ENCODE measurements around the gene NRF1.

Gene NRF1

DNA sequence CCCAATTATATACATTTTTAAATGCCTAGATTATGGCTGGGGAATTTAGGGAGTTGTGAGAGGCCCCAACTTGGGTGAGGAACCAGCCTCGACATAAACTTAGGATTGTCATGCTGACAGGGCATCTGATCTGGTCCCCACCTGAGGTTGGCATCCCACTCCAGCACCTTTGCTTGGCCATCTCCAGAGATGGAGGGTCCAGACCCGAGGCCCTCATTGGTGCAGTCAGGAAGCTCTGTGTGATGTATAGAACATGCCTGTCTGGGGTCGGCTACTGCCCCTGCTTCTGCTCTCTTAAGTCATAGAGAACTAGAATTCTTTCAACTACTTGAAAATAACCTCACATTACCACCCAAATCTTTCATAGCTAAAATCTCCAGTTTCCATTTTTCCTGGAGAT, 153.8 kb downstream of the NRF1 start:
- H3K36me3 ChIP-seq (ENCODE audit: control insufficient read depth, insufficient read depth, low read length, severe bottlenecking): no peaks in the 10 kb centered on the region
- no peaks in the 10 kb centered on the region for H3K4me1 ChIP-seq (ENCODE audit: control insufficient read depth, insufficient read depth, low read length)
- no peak overlapping the region for H3K9ac ChIP-seq (ENCODE audit: low read length)
- H3K27me3 ChIP-seq (replicated peaks; ENCODE audit: control insufficient read depth, insufficient read depth, low read length): peaks cover 23% of the 10 kb centered on the region
- no peak for DNase-seq (ENCODE audit: low read depth)
- no peak overlapping the region for H3K4me3 ChIP-seq (ENCODE audit: low read length)
- no peaks in the 10 kb centered on the region for H3K9me3 ChIP-seq (ENCODE audit: control insufficient read depth, low read length)

DNA sequence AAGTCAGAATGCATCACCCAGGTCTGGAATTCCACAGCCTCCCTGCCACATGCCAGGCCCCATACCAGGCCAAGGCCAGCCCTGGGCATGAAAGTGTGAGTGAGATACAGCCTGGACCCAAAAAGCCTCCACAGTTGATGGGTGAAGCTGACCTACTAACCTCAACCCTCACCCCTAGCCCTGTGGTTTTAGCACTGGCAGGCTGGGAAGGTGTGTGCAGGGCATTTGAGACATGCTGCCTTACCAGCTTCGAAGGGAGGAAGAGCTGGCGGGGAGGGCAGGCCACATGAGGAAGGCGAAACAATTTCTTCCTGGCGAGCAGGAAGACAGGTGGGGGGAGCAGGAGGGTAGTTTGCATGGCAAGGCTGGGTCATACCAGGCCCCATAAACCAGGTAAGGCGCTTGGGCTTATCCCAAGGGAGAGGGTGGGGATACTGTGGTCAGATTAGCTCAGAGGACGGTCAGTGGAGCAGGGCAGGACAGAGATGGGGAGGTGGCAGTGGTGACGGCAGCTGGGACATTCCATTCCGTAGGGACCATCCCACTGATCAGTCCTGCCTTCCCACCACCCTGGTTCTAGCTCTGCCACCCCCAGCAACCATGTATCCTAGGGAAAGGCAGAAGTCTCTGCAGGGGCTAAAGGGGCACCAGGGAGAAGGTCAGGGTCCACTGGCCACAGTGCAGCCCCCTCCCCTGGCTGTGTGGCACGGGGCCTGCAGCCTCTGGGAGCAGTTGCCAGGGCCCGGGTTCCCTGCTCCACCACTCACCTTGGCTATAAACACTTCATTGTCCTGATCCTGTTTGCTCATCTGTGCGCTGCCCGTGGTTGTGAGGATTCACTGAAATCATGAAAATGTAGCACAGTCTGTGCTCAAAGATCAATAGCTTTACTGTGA, 155.8 kb downstream of the NRF1 start:
- no peaks in the 10 kb centered on the region for H3K36me3 ChIP-seq (ENCODE audit: control insufficient read depth, insufficient read depth, low read length, severe bottlenecking)
- peaks cover 34% of the 10 kb centered on the region for H3K27me3 ChIP-seq (replicated peaks; ENCODE audit: control insufficient read depth, insufficient read depth, low read length)
- no peak for DNase-seq (ENCODE audit: low read depth)
- no peak overlapping the region for H3K9ac ChIP-seq (ENCODE audit: low read length)
- H3K4me1 ChIP-seq (ENCODE audit: control insufficient read depth, insufficient read depth, low read length): no peaks in the 10 kb centered on the region
- H3K4me3 ChIP-seq (ENCODE audit: low read length): no peak overlapping the region
- no peaks in the 10 kb centered on the region for H3K9me3 ChIP-seq (ENCODE audit: control insufficient read depth, low read length)

DNA sequence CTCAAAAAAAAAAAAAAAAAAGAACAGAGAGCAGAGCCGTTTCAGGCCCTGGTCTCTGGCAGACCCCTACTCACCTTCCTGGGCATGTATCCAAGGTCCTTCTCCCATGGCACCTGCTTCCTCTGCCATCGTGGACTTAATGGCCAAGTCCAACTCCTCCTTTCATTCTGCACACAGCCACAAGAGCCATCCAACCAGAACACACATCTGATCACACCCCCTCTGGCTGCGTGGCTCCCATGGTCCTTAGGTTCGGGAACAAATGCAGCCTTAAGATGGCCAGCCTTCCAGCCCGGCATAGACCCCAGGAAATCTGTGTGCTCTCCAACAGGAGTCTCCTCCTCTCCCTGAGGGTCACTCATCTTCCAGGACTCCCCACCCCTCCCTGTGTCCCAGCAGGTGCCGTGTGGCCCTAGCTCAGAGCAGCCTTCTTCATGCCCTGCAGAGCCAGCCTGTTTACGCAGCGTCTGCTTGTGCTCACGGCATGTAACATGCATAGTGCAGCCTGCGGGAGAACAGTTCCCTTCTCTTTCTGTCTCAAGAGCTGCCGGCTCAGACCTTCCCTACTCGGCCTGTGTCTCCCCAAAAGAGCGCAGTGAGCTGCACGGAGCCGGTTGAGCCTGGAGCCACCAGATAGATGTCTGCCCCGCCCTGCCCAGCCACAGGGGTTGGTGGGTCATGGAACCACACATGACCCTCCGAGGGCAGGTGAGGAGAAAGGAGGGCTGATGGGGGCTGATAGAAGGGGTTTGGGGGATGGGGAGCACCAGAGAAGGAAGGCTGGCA, 157.3 kb downstream of the NRF1 start:
- Histone ChIP-seq H3K27me3 (replicated peaks; ENCODE audit: control insufficient read depth, insufficient read depth, low read length) (peaks cover 38% of the 10 kb centered on the region), H3K9ac (ENCODE audit: low read length) (no peak overlapping the region), H3K4me1 (ENCODE audit: control insufficient read depth, insufficient read depth, low read length) (no peaks in the 10 kb centered on the region), H3K9me3 (ENCODE audit: control insufficient read depth, low read length) (no peaks in the 10 kb centered on the region), H3K4me3 (ENCODE audit: low read length) (no peak overlapping the region), H3K36me3 (ENCODE audit: control insufficient read depth, insufficient read depth, low read length, severe bottlenecking) (no peaks in the 10 kb centered on the region)
- DNase-seq (ENCODE audit: low read depth): no peak

- Histone ChIP-seq H3K4me1 (ENCODE audit: control insufficient read depth, insufficient read depth, low read length) (no peaks in the 10 kb centered on the region), H3K4me3 (ENCODE audit: low read length) (no peak overlapping the region), H3K36me3 (ENCODE audit: control insufficient read depth, insufficient read depth, low read length, severe bottlenecking) (no peaks in the 10 kb centered on the region), H3K27me3 (replicated peaks; ENCODE audit: control insufficient read depth, insufficient read depth, low read length) (peaks cover 38% of the 10 kb centered on the region), H3K9me3 (ENCODE audit: control insufficient read depth, low read length) (no peaks in the 10 kb centered on the region), H3K9ac (ENCODE audit: low read length) (no peak overlapping the region)
- no peak for DNase-seq (ENCODE audit: low read depth)
These were observed 157.9 kb downstream of the NRF1 start for GRCh38 chr7:129769400-129769774.

- H3K4me3 ChIP-seq (ENCODE audit: low read length): no peak overlapping the region
- H3K36me3 ChIP-seq (ENCODE audit: control insufficient read depth, insufficient read depth, low read length, severe bottlenecking): no peaks in the 10 kb centered on the region
- no peak overlapping the region for H3K9ac ChIP-seq (ENCODE audit: low read length)
- H3K27me3 ChIP-seq (replicated peaks; ENCODE audit: control insufficient read depth, insufficient read depth, low read length): peaks cover 44% of the 10 kb centered on the region
- H3K4me1 ChIP-seq (ENCODE audit: control insufficient read depth, insufficient read depth, low read length): no peaks in the 10 kb centered on the region
- H3K9me3 ChIP-seq (ENCODE audit: control insufficient read depth, low read length): no peaks in the 10 kb centered on the region
- no peak for DNase-seq (ENCODE audit: low read depth)
These were observed 158.6 kb downstream of the NRF1 start for GRCh38 chr7:129769866-129770808.

DNA sequence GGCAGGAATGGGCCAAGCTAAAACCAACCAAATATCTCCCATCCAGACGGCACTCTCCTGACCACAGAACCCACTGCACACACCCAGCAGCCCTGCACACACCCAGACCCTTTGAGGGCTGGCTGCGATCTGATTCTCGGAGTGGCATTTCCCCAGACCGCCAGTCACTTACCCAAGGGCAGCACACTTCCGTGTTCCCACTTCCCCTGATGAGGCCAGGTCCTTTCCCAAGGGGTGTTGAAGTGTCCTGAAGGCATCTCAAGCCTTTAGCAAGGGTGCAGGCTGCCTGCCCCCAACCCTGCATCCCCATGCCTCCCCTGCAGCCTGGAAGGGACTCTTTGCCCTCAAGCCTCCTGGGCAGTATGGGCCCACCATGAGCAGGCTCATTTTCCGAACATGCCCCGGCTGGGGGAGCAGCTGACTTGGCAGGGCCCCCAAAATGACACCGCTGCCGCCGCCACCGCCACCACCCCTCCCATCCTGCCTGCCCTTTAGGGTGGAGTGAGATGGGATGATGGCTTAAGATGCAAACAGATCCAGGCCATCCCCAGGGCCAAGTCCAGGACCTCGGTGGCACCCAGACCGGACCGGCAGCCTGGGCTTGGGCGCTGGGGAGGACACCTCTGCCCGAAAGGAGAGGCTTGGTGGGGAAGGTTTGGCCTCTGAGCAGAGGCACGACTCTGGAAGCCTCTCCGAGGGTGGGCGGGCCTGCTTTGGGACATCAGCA, 159.8 kb downstream of the NRF1 start:
- H3K27me3 ChIP-seq (replicated peaks; ENCODE audit: control insufficient read depth, insufficient read depth, low read length): peaks cover 47% of the 10 kb centered on the region

GRCh38 chr7:129771928-129772479, 160.5 kb downstream of the NRF1 start:
- no peak overlapping the region for H3K9ac ChIP-seq (ENCODE audit: low read length)
- H3K27me3 ChIP-seq (replicated peaks; ENCODE audit: control insufficient read depth, insufficient read depth, low read length): peaks cover 51% of the 10 kb centered on the region
- no peaks in the 10 kb centered on the region for H3K9me3 ChIP-seq (ENCODE audit: control insufficient read depth, low read length)
- no peaks in the 10 kb centered on the region for H3K36me3 ChIP-seq (ENCODE audit: control insufficient read depth, insufficient read depth, low read length, severe bottlenecking)
- no peak for DNase-seq (ENCODE audit: low read depth)
- no peaks in the 10 kb centered on the region for H3K4me1 ChIP-seq (ENCODE audit: control insufficient read depth, insufficient read depth, low read length)
- H3K4me3 ChIP-seq (ENCODE audit: low read length): no peak overlapping the region

More for the DNA sequence above, 159.8 kb downstream of the NRF1 start:
- no peaks in the 10 kb centered on the region for H3K9me3 ChIP-seq (ENCODE audit: control insufficient read depth, low read length)
- H3K36me3 ChIP-seq (ENCODE audit: control insufficient read depth, insufficient read depth, low read length, severe bottlenecking): no peaks in the 10 kb centered on the region
- H3K9ac ChIP-seq (ENCODE audit: low read length): no peak overlapping the region
- H3K4me1 ChIP-seq (ENCODE audit: control insufficient read depth, insufficient read depth, low read length): no peaks in the 10 kb centered on the region
- H3K4me3 ChIP-seq (ENCODE audit: low read length): no peak overlapping the region
- DNase-seq (ENCODE audit: low read depth): no peak

DNA sequence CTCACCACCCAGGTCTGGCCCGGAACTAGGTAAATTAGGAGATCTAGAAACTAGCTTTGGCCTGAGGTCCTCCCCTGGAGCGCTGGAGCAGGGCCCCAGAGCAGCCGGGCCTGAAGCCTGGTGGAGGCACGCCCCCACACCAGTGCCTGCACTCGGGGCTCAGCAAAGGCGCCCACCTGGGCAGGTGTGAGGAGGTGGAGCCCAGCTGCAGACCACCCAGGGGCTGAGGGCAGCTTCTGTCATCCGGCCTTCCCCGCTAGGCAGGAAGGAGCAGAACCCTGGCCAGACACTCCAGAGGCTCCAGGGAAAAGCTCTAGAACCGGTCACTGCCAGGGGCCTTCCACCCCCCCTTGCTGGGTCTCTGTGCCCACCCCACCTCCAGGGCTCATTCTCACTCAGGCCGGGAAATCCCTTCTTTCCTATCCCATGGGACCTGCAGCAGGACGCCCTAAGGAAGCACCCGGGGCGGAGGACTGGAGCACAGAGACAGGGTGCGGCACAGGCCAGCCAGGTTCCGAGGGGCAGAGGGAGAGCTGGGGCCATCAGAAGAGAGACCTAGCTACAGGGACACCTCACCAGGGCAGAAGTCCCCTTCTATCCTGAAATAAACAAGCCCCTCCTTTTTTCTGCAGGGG, 161.2 kb downstream of the NRF1 start:
- no peak overlapping the region for H3K4me3 ChIP-seq (ENCODE audit: low read length)
- no peaks in the 10 kb centered on the region for H3K9me3 ChIP-seq (ENCODE audit: control insufficient read depth, low read length)
- no peak overlapping the region for H3K9ac ChIP-seq (ENCODE audit: low read length)
- H3K36me3 ChIP-seq (ENCODE audit: control insufficient read depth, insufficient read depth, low read length, severe bottlenecking): no peaks in the 10 kb centered on the region
- H3K4me1 ChIP-seq (ENCODE audit: control insufficient read depth, insufficient read depth, low read length): no peaks in the 10 kb centered on the region
- DNase-seq (ENCODE audit: low read depth): no peak
- peaks cover 59% of the 10 kb centered on the region for H3K27me3 ChIP-seq (replicated peaks; ENCODE audit: control insufficient read depth, insufficient read depth, low read length)

- no peaks in the 10 kb centered on the region for H3K36me3 ChIP-seq (ENCODE audit: control insufficient read depth, insufficient read depth, low read length, severe bottlenecking)
- H3K4me3 ChIP-seq (ENCODE audit: low read length): no peak overlapping the region
- H3K9ac ChIP-seq (ENCODE audit: low read length): no peak overlapping the region
- no peaks in the 10 kb centered on the region for H3K4me1 ChIP-seq (ENCODE audit: control insufficient read depth, insufficient read depth, low read length)
- H3K9me3 ChIP-seq (ENCODE audit: control insufficient read depth, low read length): no peaks in the 10 kb centered on the region
- H3K27me3 ChIP-seq (replicated peaks; ENCODE audit: control insufficient read depth, insufficient read depth, low read length): peaks cover 65% of the 10 kb centered on the region
- DNase-seq (ENCODE audit: low read depth): no peak
These were observed 161.8 kb downstream of the NRF1 start for GRCh38 chr7:129773328-129773731.

- Histone ChIP-seq H3K9ac (ENCODE audit: low read length) (no peak overlapping the region), H3K36me3 (ENCODE audit: control insufficient read depth, insufficient read depth, low read length, severe bottlenecking) (no peaks in the 10 kb centered on the region), H3K27me3 (replicated peaks; ENCODE audit: control insufficient read depth, insufficient read depth, low read length) (peaks cover 68% of the 10 kb centered on the region), H3K9me3 (ENCODE audit: control insufficient read depth, low read length) (no peaks in the 10 kb centered on the region), H3K4me1 (ENCODE audit: control insufficient read depth, insufficient read depth, low read length) (no peaks in the 10 kb centered on the region), H3K4me3 (ENCODE audit: low read length) (no peak overlapping the region)
- DNase-seq (ENCODE audit: low read depth): no peak
These were observed 162.4 kb downstream of the NRF1 start for GRCh38 chr7:129773871-129774270.

Data from adipocyte (in vitro differentiated cells).